Activated T-cell treated with anti-CD3 and anti-CD28 coated beads for 4 hours (primary cell): ENCODE results near the gene SMDT1.
"Not testable (repeated sequence)": the region's sequence is repeated elsewhere in the genome, so short reads cannot be mapped to it uniquely, and the experiment has no call there.

Experiments used
- DNase-seq: peaks from one replicate; pipeline ENCODE4 v3.0.0-alpha.2; 2020

SMDT1 gene

GRCh38 chr22:42115420-42115830, 35.9 kb downstream of the SMDT1 start:
- DNase-seq, result not testable (repeated sequence)

- DNase-seq, result no peak
Observed at GRCh38 chr22:42116848-42117424, 37.4 kb downstream of the SMDT1 start.

GRCh38 chr22:42120231-42121021, 40.9 kb downstream of the SMDT1 start:
- DNase-seq, result peak; percentile 38

- not testable (repeated sequence) for DNase-seq
Observed at GRCh38 chr22:42123529-42123928, 44.0 kb downstream of the SMDT1 start.

DNA sequence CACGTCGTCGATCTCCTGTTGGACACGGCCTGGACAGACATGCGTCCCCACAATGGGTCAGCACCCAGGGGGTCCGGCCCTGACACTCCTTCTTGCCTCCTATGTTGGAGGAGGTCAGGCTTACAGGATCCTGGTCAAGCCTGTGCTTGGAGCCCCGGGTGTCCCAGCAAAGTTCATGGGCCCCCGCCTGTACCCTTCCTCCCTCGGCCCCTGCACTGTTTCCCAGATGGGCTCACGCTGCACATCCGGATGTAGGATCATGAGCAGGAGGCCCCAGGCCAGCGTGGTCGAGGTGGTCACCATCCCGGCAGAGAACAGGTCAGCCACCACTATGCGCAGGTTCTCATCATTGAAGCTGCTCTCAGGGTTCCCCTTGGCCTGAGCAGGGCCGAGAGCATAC, 48.1 kb downstream of the SMDT1 start:
- no peak for DNase-seq

- DNase-seq, result not testable (repeated sequence)
Observed at GRCh38 chr22:42128007-42128406, 48.5 kb downstream of the SMDT1 start.

GRCh38 chr22:42128776-42129694, 49.5 kb downstream of the SMDT1 start:
- DNase-seq, result not testable (repeated sequence)

GRCh38 chr22:42130182-42130581, 50.7 kb downstream of the SMDT1 start:
- DNase-seq, result not testable (repeated sequence)

GRCh38 chr22:42130639-42131431, 51.3 kb downstream of the SMDT1 start, which contains the start of gene CYP2D6:
TSS of gene CYP2D6 (minus strand) at chr22:42130810. CDS start at chr22:42130791, 19 bp downstream.
- not testable (repeated sequence) for DNase-seq

DNA sequence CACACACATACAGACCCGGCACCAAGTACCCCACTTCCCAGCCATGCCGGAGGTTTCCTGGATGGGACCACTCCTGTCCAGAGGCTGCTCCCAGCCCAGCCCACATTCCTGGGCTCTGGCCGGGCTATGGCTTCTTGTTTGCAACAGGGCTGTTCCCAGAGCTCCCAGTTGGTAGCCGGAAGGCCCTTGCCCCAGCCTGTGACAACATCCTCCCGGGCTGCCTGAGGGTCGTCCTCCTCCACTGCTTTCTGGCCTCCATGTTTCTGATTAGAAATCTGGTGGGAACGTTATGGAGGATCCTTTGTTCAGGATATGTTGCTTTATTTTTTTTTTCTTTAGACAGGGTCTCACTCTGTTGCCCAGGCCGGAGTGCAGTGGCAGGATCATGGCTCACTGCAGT, 52.1 kb downstream of the SMDT1 start:
- no peak for DNase-seq

DNA sequence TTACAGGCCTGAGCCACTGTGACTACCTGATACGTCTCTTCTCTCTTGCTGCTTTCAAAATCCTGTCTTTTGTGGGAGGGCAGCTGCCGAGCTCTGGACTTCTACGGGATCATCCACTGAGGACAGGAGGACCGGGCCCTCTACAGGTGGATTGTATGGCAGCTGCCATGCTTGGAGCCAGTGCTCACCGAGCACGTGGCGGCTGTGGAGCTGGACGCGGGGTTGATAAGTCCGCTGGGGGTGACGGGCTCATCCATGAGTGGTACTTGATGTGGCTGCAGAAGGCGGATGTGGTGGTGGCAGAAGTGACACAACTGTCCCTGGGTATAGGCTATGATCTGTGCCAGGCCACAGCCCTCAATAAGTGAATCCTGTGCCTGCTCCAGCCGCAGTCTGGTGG, 53.0 kb downstream of the SMDT1 start:
- DNase-seq, result no peak
